ENCODE results near the gene RHBDD2. TPM values are rescaled to one million over a fixed set of nuclear protein-coding genes. Genes with fewer than 3 reads are reported as not detected.
"Not testable (repeated sequence)": the region's sequence is repeated elsewhere in the genome, so short reads cannot be mapped to it uniquely, and the experiment has no call there.

RHBDD2 gene
- total RNA-seq, 3 donors from 2014 or later: 36.6 to 47.7 (median 39.0) TPM

GRCh38 chr7:75888464-75889222 is 9.8 kb downstream of the RHBDD2 start:
- Histone ChIP-seq H3K27ac (peak overlapping the region in 1 of 2 donors; percentile 7), H3K4me1 (peaks cover 0 to 5% of the 10 kb centered on the region in 2 donors), H3K27me3 (no peaks in the 10 kb centered on the region), H3K9me3 (no peaks in the 10 kb centered on the region), H3K36me3 (no peaks in the 10 kb centered on the region), H3K4me3 (no peak overlapping the region)
- DNase-seq (ENCODE audit: low spot score in 2 of 2): no peak
- intact Hi-C loops (cut with DNase I; ENCODE audit: low total_unique reads): no loop called here
- TF ChIP-seq CTCF (IDR thresholded peaks at IDR 0.05): no peak
- no peak for TF ChIP-seq POLR2A (IDR thresholded peaks at IDR 0.05)
- no peak for TF ChIP-seq POLR2AphosphoS5 (IDR thresholded peaks at IDR 0.05)

GRCh38 chr7:75889223-75889825 is 10.5 kb downstream of the RHBDD2 start:
- Histone ChIP-seq H3K27ac (no peak overlapping the region), H3K36me3 (no peaks in the 10 kb centered on the region), H3K27me3 (no peaks in the 10 kb centered on the region), H3K9me3 (no peaks in the 10 kb centered on the region), H3K4me1 (peaks cover 0 to 5% of the 10 kb centered on the region in 2 donors), H3K4me3 (no peak overlapping the region)
- TF ChIP-seq POLR2AphosphoS5 (IDR thresholded peaks at IDR 0.05) (no peak), POLR2A (IDR thresholded peaks at IDR 0.05) (no peak), CTCF (IDR thresholded peaks at IDR 0.05) (no peak)
- DNase-seq (ENCODE audit: low spot score in 2 of 2): no peak
- intact Hi-C loops (cut with DNase I; ENCODE audit: low total_unique reads): no loop called here

- TF ChIP-seq POLR2A (IDR thresholded peaks at IDR 0.05) (no peak), POLR2AphosphoS5 (IDR thresholded peaks at IDR 0.05) (no peak), CTCF (IDR thresholded peaks at IDR 0.05) (no peak)
- intact Hi-C loops (cut with DNase I; ENCODE audit: low total_unique reads): no loop called here
These were observed 11.0 kb downstream of the RHBDD2 start for GRCh38 chr7:75889826-75890225.

GRCh38 chr7:75891237-75891636 is 12.4 kb downstream of the RHBDD2 start:
- H3K9me3 ChIP-seq; H3K4me3 ChIP-seq; DNase-seq (ENCODE audit: low spot score in 2 of 2); H3K36me3 ChIP-seq; H3K27me3 ChIP-seq; H3K27ac ChIP-seq; H3K4me1 ChIP-seq; intact Hi-C loops (cut with DNase I; ENCODE audit: low total_unique reads): not testable (repeated sequence)

More at GRCh38 chr7:75889826-75890225, 11.0 kb downstream of the RHBDD2 start:
- H3K4me1 ChIP-seq: peaks cover 0 to 5% of the 10 kb centered on the region in 2 donors
- H3K27ac ChIP-seq: no peak overlapping the region
- no peaks in the 10 kb centered on the region for H3K27me3 ChIP-seq
- DNase-seq (ENCODE audit: low spot score in 2 of 2): no peak
- H3K4me3 ChIP-seq: no peak overlapping the region
- H3K9me3 ChIP-seq: no peaks in the 10 kb centered on the region
- H3K36me3 ChIP-seq: no peaks in the 10 kb centered on the region

- no peak for DNase-seq (ENCODE audit: low spot score in 2 of 2)
- intact Hi-C loops (cut with DNase I; ENCODE audit: low total_unique reads): no loop called here
- no peaks in the 10 kb centered on the region for H3K36me3 ChIP-seq
- H3K4me3 ChIP-seq: no peak overlapping the region
- no peaks in the 10 kb centered on the region for H3K9me3 ChIP-seq
- peaks cover 0 to 5% of the 10 kb centered on the region in 2 donors for H3K4me1 ChIP-seq
- no peaks in the 10 kb centered on the region for H3K27me3 ChIP-seq
- no peak for TF ChIP-seq POLR2A (IDR thresholded peaks at IDR 0.05)
- no peak for TF ChIP-seq CTCF (IDR thresholded peaks at IDR 0.05)
- no peak for TF ChIP-seq POLR2AphosphoS5 (IDR thresholded peaks at IDR 0.05)
- peak overlapping the region; percentile 65 to 84 for H3K27ac ChIP-seq
These were observed 13.1 kb downstream of the RHBDD2 start for GRCh38 chr7:75891815-75892411.

Data from breast epithelium (tissue), 4 donors.